ENCODE results near the gene PLK5.

PLK5 gene

GRCh38 chr19:1572795-1573194 lies 48.9 kb downstream of the PLK5 start:
- no peak overlapping the region for H3K4me3 ChIP-seq (ENCODE audit: low read depth, low read length)
- no peak for DNase-seq (ENCODE audit: low read depth)
- TF ChIP-seq CTCF (IDR thresholded peaks at IDR 0.05; ENCODE audit: low read depth, low read length, missing control alignments): no peak

- H3K4me3 ChIP-seq (ENCODE audit: low read depth, low read length): no peak overlapping the region
- no peak for DNase-seq (ENCODE audit: low read depth)
- TF ChIP-seq CTCF (IDR thresholded peaks at IDR 0.05; ENCODE audit: low read depth, low read length, missing control alignments): no peak
Measured at GRCh38 chr19:1574354-1575136, 50.7 kb downstream of the PLK5 start.

- no peak overlapping the region for H3K4me3 ChIP-seq (ENCODE audit: low read depth, low read length)
- no peak for TF ChIP-seq CTCF (IDR thresholded peaks at IDR 0.05; ENCODE audit: low read depth, low read length, missing control alignments)
- no peak for DNase-seq (ENCODE audit: low read depth)
Measured at GRCh38 chr19:1575323-1576241, 51.7 kb downstream of the PLK5 start.

- TF ChIP-seq CTCF (IDR thresholded peaks at IDR 0.05; ENCODE audit: low read depth, low read length, missing control alignments): no peak
- DNase-seq (ENCODE audit: low read depth): no peak
- H3K4me3 ChIP-seq (ENCODE audit: low read depth, low read length): no peak overlapping the region
Measured at GRCh38 chr19:1576242-1577089, 52.6 kb downstream of the PLK5 start.

GRCh38 chr19:1577090-1577928 lies 53.4 kb downstream of the PLK5 start:
- TF ChIP-seq CTCF (IDR thresholded peaks at IDR 0.05; ENCODE audit: low read depth, low read length, missing control alignments): no peak
- DNase-seq (ENCODE audit: low read depth): no peak
- no peak overlapping the region for H3K4me3 ChIP-seq (ENCODE audit: low read depth, low read length)

Data from GM12864 (cell line).